Measurements from ENCODE around the gene HACD3. TPM values are rescaled to one million over a fixed set of nuclear protein-coding genes. Genes with fewer than 3 reads are reported as not detected.

The HACD3 gene
- total and polyA plus RNA-seq, 9 of the 15 experiments (the other 6 are each of a cell fraction or from before 2014, with no cell fraction given), result 48.1 to 117 (median 72.8) TPM

DNA sequence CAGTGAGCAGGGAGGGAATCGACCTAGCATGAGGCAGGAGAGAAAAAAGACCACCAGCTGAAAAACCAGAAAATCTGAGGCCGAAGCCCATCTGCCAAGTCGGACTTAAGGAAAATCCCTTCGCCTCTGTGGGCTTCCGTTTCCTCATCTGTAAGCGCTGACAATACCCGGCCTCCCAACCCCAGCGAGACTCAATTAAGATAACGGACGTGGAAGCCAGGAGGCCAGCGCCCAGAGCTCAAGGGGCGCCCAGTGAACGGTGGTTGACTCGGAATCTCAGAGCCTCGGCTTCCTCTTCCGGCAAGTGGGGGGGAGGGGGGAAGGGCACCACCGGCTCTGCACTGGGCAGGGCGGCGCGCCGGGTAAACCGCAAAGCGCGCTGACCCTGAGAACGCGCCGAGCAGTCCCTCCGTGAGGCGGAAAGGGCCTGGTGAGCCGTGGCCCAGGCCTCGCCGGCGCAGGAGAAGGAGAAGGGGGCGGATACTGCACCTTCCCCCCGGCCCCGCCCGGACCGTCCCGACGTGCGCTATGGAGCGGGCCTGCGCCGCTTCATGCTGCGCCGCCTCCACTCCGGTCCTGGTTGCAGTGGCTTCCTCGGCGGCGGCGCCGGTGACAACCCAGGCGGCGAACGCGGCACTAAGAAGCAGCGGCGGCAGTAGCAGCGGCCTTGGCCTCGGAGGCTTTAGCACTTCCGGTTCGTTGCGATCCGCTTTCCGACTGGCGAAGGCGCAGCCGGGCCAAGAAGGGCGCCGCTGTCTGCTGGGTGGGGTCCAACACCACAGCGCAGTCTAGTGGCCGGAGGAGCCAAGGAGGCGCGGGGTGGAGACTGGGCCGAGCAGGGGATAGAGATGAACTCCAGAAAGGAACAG lies 13.0 kb upstream of the HACD3 start, which contains the start of gene DPP8 (continued):
- TF ChIP-seq ETV6 (IDR thresholded peaks at IDR 0.05; ENCODE audit: borderline replicate concordance in 1 of 2, low read depth in 2 of 2, low read length in 1 of 2) (peak in 1 of 2 experiments; percentile 42; a peak in 2 of 4 replicates), ETV6 (CRISPR knock-in tag; IDR thresholded peaks at IDR 0.05; ENCODE audit: borderline replicate concordance) (no peak), AFF1 (IDR thresholded peaks at IDR 0.05; ENCODE audit: low read depth in 1 of 2, partially characterized antibody in 2 of 2) (peak in 1 of 2 experiments; percentile 27), POLR2AphosphoS5 (IDR thresholded peaks at IDR 0.05; ENCODE audit: control insufficient read depth, insufficient read depth, low read depth, low read length) (peak; percentile 78), TOE1 (IDR thresholded peaks at IDR 0.05; ENCODE audit: borderline replicate concordance) (peak; percentile 92), TOE1 (CRISPR knock-in tag; IDR thresholded peaks at IDR 0.05; ENCODE audit: borderline replicate concordance, low read depth) (peak; percentile 88), CBX1 (IDR thresholded peaks at IDR 0.05; ENCODE audit: low read depth) (peak; percentile 89; the same call in 1 of the 2 replicates), HMGXB4 (CRISPR knock-in tag; IDR thresholded peaks at IDR 0.05) (peak; percentile 93), ZNF511 (CRISPR knock-in tag; IDR thresholded peaks at IDR 0.05) (peak; percentile 90; the same call in 1 of the 2 replicates), HNRNPL (IDR thresholded peaks at IDR 0.05; ENCODE audit: low read depth, low read length) (peak; percentile 84; the same call in 1 of the 2 replicates), CREB1 (IDR thresholded peaks at IDR 0.05) (peak; percentile 37; the same call in 1 of the 2 replicates), CREB1 (CRISPR knock-in tag; IDR thresholded peaks at IDR 0.05) (peak; percentile 78), E2F1 (CRISPR knock-in tag; IDR thresholded peaks at IDR 0.05) (no peak; the same call in 1 of the 2 replicates), PCBP1 (IDR thresholded peaks at IDR 0.05; ENCODE audit: low read depth, low read length, poor library complexity, severe bottlenecking) (peak; percentile 87)
- TF ChIP-seq, protein P1, sequence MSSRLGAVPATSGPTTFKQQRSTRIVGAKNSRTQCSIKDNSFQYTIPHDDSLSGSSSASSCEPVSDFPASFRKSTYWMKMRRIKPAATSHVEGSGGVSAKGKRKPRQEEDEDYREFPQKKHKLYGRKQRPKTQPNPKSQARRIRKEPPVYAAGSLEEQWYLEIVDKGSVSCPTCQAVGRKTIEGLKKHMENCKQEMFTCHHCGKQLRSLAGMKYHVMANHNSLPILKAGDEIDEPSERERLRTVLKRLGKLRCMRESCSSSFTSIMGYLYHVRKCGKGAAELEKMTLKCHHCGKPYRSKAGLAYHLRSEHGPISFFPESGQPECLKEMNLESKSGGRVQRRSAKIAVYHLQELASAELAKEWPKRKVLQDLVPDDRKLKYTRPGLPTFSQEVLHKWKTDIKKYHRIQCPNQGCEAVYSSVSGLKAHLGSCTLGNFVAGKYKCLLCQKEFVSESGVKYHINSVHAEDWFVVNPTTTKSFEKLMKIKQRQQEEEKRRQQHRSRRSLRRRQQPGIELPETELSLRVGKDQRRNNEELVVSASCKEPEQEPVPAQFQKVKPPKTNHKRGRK (tag; IDR thresholded peaks at IDR 0.05), result no peak

All from K562 (cell line).